Spleen (tissue), 11 donors: Measurements from ENCODE around the gene FARP1. TPM values are rescaled to one million over a fixed set of nuclear protein-coding genes. Genes with fewer than 3 reads are reported as not detected.

Experiments
- DNase-seq: peaks from one replicate; pipeline ENCODE4 v3.0.0-alpha.2; 2020
- H3K27ac ChIP-seq, 8 donors: fragments of 200-600 bp; sonication (generic) in 7 of 8; 1 replicate in 4 of 8; 2 replicates in 4 of 8; pipeline versions ENCODE4 v1.5.0 to v1.8.0; 2016 to 2021; ENCODE audit warnings: inconsistent platforms in 4 of 8, mild to moderate bottlenecking in 4 of 8, moderate library complexity in 1 of 8
- H3K27me3 ChIP-seq, 7 donors: fragments of 200-600 bp; sonication (generic) in 6 of 7; replicated peaks in 1 of 7; 1 replicate in 4 of 7; 2 replicates in 3 of 7; pipeline versions ENCODE4 v1.5.0 to v1.8.0; 2016 to 2021; ENCODE audit warnings: inconsistent platforms in 3 of 7, mild to moderate bottlenecking in 1 of 7
- H3K36me3 ChIP-seq, 6 donors: fragments of 200-600 bp; sonication (generic) in 5 of 6; 1 replicate in 4 of 6; 2 replicates in 2 of 6; pipeline versions ENCODE4 v1.5.0 to v1.8.0; 2016 to 2021; ENCODE audit warnings: inconsistent platforms in 2 of 6
- H3K4me1 ChIP-seq, 6 donors: fragments of 200-600 bp; sonication (generic) in 5 of 6; 1 replicate in 3 of 6; 2 replicates in 3 of 6; pipeline versions ENCODE4 v1.5.0 to v1.8.0; 2016 to 2021; ENCODE audit warnings: inconsistent platforms in 3 of 6
- H3K4me3 ChIP-seq, 8 donors: fragments of 200-600 bp; sonication (generic) in 7 of 8; 1 replicate in 4 of 8; 2 replicates in 4 of 8; pipeline versions ENCODE4 v1.5.0 to v1.8.0; 2016 to 2021; ENCODE audit warnings: inconsistent platforms in 4 of 8, mild to moderate bottlenecking in 4 of 8, moderate library complexity in 2 of 8
- H3K9me3 ChIP-seq, 8 donors: fragments of 200-600 bp; sonication (generic) in 7 of 8; 1 replicate in 4 of 8; 2 replicates in 4 of 8; pipeline versions ENCODE4 v1.5.0 to v1.8.0; 2016 to 2021; ENCODE audit warnings: inconsistent platforms in 4 of 8
- CTCF ChIP-seq, 11 experiments: fragments of 200-600 bp in 7 of 11; fragments of 450-650 bp in 4 of 11; sonication (generic) in 4 of 11; IDR thresholded peaks in 8 of 11; conservative IDR thresholded peaks in 3 of 11; 1 replicate in 7 of 11; 2 replicates in 4 of 11; pipeline versions ENCODE4 v1.4.0 to v1.8.0; 2016 to 2021; ENCODE audit warnings: antibody characterized with exemption in 11 of 11, inconsistent platforms in 4 of 11, mild to moderate bottlenecking in 1 of 11
- POLR2A ChIP-seq, 3 donors: fragments of 450-650 bp; IDR thresholded peaks; one replicate each; pipeline ENCODE4 v1.5.1; 2017; ENCODE audit warnings: antibody characterized with exemption in 3 of 3, mild to moderate bottlenecking in 1 of 3
- POLR2AphosphoS5 ChIP-seq, 3 donors: sonication (generic); formaldehyde crosslinking; IDR thresholded peaks; one replicate each; pipeline ENCODE4 v1.5.1; 2017; ENCODE audit warnings: antibody characterized with exemption in 3 of 3
- WGBS, 5 donors: extraction: QIAGEN DNeasy Blood & Tissue Kit in 3 of 5; methylation state at CpG; one replicate each; pipeline versions ENCODE4 v1.1.5 to v1.1.7; 2013 to 2018; 5-methylcytosine and 5-hydroxymethylcytosine counted together
- intact Hi-C: fragments of 100-400 bp; cut with DNase I; formaldehyde crosslinking; loops from one replicate; pipeline ENCODE4 v1.15.0; 2023; ENCODE audit warnings: low total_unique reads
- polyA plus RNA-seq, 3 donors: library from polyadenylated mRNA; stranded (reverse); fragments of 200-250 nt; gene quantifications; one replicate each; pipeline ENCODE4 v1.2.1, GENCODE V29; 2013
- total RNA-seq, 7 donors: library from RNA; depleted of rRNA in 3 of 7; stranded (reverse); fragments of >200 nt in 3 of 7; fragmentation: NEBNext Ultra II Directional in 4 of 7; extraction: Animal tissue kit (Norgen Biotek cat#: 25700) in 4 of 7; gene quantifications; one replicate each; pipeline versions ENCODE4 v1.1.0 to v1.2.1, GENCODE V29; 2016 to 2021
- donor health status: healthy with polysubstance abuse.
- donor health status: DM: no; HTN: no; CAD: no; lungs with moderate emphysema.
- donor health status: DM: no; HTN: no; CAD: no.
- donor health status: Bipolar disorder and iron deficiency.
- donor health status: healthy.
- donor health status: DM: no; HTN: no; CAD: no.
- donor health status: DM: yes; HTN: yes; CAD: no.

Gene FARP1
- total and polyA plus RNA-seq, 10 donors = 3.7 to 60.9 (median 33.0) TPM

DNA sequence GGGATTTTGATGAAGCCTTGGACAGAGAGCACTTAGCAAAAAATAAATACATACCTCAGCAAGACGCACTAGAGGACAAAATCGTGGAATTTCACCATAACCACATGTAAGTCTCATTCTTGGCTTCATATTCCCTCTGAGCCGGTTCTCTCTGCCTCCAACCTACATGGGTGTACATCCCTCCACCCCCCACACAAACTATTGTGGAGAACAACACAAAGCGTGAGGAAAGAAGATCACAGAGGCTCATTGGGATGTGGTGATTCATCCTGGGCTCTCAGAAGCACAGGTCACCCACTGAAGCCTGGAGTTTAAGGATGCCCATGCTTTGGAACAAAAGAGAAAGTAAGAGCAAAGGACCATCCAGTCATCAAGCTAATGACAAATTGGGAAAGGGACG lies 241.8 kb downstream of the FARP1 start:
- no peak overlapping the region for H3K4me3 ChIP-seq
- H3K36me3 ChIP-seq = peaks cover 0 to 16% (median 3%) of the 10 kb centered on the region in 6 donors
- H3K27me3 ChIP-seq = no peaks in the 10 kb centered on the region
- no peak for TF ChIP-seq POLR2AphosphoS5 (IDR thresholded peaks at IDR 0.05)
- no peak for TF ChIP-seq POLR2A (IDR thresholded peaks at IDR 0.05)
- no peak for TF ChIP-seq CTCF (IDR thresholded peaks at IDR 0.05 in 8 of 11, conservative IDR thresholded peaks at IDR 0.05 in 3 of 11)
- H3K4me1 ChIP-seq = no peaks in the 10 kb centered on the region
- no peak overlapping the region for H3K27ac ChIP-seq
- intact Hi-C loops = no loop called here
- 78 to 89% (median 87%) methylated on average over 5 of the region's 5 CpGs for WGBS, 5 donors
- no peaks in the 10 kb centered on the region for H3K9me3 ChIP-seq
- DNase-seq = no peak

- H3K4me3 ChIP-seq = no peak overlapping the region
- WGBS, 5 donors = 88 to 96% (median 92%) methylated on average over 10 of the region's 10 CpGs
- no peak for DNase-seq
- TF ChIP-seq CTCF (IDR thresholded peaks at IDR 0.05 in 8 of 11, conservative IDR thresholded peaks at IDR 0.05 in 3 of 11) = no peak
- TF ChIP-seq POLR2AphosphoS5 (IDR thresholded peaks at IDR 0.05) = no peak
- TF ChIP-seq POLR2A (IDR thresholded peaks at IDR 0.05) = no peak
- peaks cover 0 to 16% (median 3%) of the 10 kb centered on the region in 6 donors for H3K36me3 ChIP-seq
- no peak overlapping the region for H3K27ac ChIP-seq
- no peaks in the 10 kb centered on the region for H3K4me1 ChIP-seq
- no peaks in the 10 kb centered on the region for H3K27me3 ChIP-seq
- H3K9me3 ChIP-seq = no peaks in the 10 kb centered on the region
- intact Hi-C loops = no loop called here
Observed at GRCh38 chr13:98385606-98386005, 242.7 kb downstream of the FARP1 start.

GRCh38 chr13:98386637-98387036 lies 243.7 kb downstream of the FARP1 start:
- no peaks in the 10 kb centered on the region for H3K4me1 ChIP-seq
- H3K27me3 ChIP-seq = no peaks in the 10 kb centered on the region
- no peak for TF ChIP-seq POLR2AphosphoS5 (IDR thresholded peaks at IDR 0.05)
- TF ChIP-seq POLR2A (IDR thresholded peaks at IDR 0.05) = no peak
- no peak for TF ChIP-seq CTCF (IDR thresholded peaks at IDR 0.05 in 8 of 11, conservative IDR thresholded peaks at IDR 0.05 in 3 of 11)
- intact Hi-C loops = no loop called here
- WGBS, 5 donors = 79 to 93% (median 82%) methylated on average over 8 of the region's 8 CpGs
- H3K4me3 ChIP-seq = no peak overlapping the region
- DNase-seq = no peak
- no peaks in the 10 kb centered on the region for H3K9me3 ChIP-seq
- peaks cover 0 to 16% (median 3%) of the 10 kb centered on the region in 6 donors for H3K36me3 ChIP-seq
- H3K27ac ChIP-seq = no peak overlapping the region

DNA sequence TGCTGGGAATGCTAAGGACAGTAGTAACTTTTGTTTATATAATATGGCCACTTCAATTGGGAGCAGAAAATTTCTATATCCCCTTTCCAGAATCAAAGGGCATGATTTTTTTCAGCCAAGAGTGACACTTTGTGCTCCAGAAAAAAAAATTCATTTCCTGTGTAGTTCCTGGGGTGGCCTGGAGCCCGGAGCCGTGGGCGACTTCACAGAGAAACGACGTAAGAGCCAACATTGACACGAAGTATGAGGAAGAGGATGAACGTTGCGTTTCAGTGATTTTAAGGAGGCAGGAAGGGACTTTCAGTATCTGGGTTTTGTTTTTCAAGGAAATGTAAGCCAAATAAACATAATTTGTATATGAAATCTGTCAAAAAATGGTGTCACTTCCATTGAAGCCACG lies 246.4 kb downstream of the FARP1 start:
- Histone ChIP-seq H3K4me3 (no peak overlapping the region), H3K4me1 (no peaks in the 10 kb centered on the region), H3K36me3 (peaks cover 0 to 25% (median 6%) of the 10 kb centered on the region in 6 donors), H3K27me3 (no peaks in the 10 kb centered on the region), H3K9me3 (no peaks in the 10 kb centered on the region), H3K27ac (peak overlapping the region in 2 of 8 donors; percentile 31 to 51)
- TF ChIP-seq POLR2AphosphoS5 (IDR thresholded peaks at IDR 0.05) (no peak), POLR2A (IDR thresholded peaks at IDR 0.05) (no peak), CTCF (IDR thresholded peaks at IDR 0.05 in 8 of 11, conservative IDR thresholded peaks at IDR 0.05 in 3 of 11) (no peak)
- DNase-seq = no peak
- WGBS, 5 donors = 51 to 69% (median 54%) methylated on average over 9 of the region's 9 CpGs
- intact Hi-C loops = no loop called here
